DLD1 (cell line): ENCODE results near the gene UBE2O.

Experiments
- in situ Hi-C: cut with HindIII; loops from 2 replicates; pipeline ENCODE4 v1.10.0; 2017; ENCODE audit warnings: low sequenced_read_pairs

UBE2O gene

DNA sequence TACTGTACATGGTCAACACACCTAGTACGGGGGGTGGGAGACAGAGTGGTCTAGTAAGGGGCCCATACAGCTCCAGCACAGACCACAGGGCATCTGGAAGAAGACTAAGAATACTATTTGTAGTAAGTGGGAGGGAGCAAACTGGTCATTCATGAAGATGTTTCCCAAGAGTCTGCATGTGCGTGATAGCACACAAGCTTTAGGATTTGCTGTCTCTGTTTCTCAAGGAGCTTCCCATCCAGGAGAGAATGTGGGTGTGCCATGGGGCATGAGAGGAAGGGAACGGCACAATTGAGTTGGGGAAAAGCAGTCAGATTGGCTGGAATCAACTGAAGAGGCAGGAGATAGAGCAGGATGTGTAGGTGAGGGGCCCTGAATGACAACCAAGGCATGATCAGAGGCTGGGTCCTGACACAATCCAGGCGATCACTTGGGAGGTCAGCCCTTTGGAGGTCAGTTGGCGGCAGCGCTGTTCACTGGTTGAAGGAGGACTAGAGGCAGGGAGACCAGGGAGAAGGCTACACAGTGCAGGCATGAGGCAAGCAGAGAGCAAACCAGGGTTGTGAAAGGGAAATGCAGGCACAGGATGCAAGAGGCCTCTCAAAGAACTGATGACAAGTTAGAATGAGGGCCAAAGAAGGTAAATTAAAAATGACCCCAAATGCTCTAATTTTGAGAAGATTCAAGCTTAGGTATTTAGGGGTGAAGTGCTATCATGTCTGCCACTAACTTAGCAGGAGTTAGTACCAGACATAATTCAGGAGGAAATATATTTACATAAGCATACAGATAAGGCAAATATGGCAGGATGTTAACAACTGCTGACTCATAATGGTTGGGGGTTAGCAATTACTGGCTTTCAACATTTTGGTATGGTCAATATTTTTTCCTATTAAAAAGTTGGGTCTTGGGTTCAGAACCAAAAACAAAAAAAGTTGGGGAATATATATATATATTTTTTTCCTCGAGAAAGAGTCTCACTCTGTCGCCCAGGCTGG, 10.3 kb downstream of the UBE2O start:
- in situ Hi-C loops = loop anchor here (25.0 kb wide), 2 partner anchors 105 to 230 kb away; no protein-coding TSS in a partner anchor

DNA sequence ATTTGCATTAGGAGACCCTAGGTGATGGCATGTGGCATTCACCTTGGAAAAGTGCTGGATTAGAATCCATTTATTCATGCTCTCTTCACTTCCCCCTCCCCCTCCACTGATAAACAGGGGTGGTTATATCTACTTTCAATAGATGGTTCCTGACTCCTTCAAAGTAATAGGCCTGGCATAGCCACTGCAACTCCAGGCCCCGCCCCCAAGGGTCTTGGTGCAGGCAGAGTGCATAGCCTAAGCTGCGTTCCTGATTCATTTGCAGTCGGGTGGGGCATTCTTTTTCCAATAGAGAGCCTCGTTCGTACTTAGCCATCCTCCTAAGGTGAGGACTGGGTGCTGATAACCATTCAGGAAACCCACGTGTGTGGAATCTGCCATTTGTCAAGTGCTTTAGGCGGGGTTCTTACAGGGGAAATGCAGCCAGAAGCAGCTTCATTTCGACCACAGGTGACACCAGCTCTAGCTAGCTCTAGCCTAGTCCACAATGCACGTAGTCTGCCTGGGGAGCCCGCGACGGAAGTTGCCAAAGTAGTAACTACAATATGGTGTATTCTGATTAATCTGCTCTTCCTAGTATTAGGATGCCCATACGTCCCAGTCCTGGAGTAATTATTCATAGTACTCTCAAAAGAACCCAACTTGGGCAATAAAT, 11.1 kb downstream of the UBE2O start:
- in situ Hi-C loops = loop anchor here (25.0 kb wide), 2 partner anchors 105 to 230 kb away; no protein-coding TSS in a partner anchor

DNA sequence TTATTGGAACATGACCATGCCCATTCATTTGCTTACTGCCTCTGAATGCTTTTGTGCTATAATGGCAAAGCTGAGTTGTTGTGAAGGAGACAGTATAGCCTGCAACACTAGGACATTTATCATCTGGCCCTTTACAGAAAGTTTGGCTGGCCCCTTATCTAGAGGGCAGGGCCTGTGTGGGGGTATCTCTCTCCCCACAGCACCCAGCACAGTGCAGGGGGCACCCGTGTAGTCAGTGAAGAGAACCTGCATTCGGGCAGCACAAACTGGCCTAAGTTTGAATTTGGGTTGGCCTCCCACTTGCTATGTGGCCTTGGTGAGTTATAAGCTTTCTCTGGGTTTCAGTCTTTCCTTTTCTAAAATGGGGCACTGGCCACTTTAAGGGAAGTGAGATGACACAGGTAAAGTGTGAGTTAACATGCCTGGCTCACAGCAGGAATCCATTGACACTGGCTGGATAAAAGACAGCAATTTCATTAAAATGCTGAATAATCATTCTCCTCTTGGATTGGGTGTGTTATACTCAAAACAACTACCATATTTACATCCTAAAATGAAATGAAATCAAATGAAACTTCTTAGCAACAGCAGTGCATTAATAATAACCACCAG, 12.1 kb downstream of the UBE2O start:
- in situ Hi-C loops = loop anchor here (25.0 kb wide), 2 partner anchors 104 to 229 kb away; no protein-coding TSS in a partner anchor

DNA sequence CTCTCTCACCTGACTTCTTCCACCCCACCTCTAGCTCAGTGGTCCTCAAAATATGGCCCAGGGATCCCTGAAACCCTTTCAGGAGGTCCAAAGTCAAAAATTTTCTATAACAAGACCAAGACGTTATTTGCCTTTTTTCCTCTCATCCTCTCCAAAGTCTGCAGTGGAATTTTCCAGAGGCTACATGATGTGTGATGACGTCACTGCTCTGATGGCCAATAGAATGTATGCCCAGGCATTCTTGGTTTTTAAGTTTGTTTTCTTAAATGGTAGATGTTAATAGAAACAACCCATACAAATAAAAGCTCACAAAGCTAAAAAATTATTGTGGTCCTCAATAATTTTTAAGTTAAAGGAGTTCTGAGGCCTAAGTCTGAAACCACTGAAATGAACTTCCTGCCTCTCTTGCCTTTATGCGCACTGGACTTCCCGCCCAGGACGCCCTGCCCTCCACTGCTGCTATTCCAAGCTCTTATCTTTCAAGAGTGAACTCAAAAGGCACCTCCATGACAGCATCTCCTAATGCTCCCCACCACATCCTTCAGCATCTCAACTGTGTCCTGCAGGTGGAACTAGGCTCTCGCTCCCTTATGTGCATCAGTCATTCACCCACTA, 13.5 kb downstream of the UBE2O start:
- in situ Hi-C loops = loop anchor here (25.0 kb wide), 2 partner anchors 102 to 227 kb away; no protein-coding TSS in a partner anchor

DNA sequence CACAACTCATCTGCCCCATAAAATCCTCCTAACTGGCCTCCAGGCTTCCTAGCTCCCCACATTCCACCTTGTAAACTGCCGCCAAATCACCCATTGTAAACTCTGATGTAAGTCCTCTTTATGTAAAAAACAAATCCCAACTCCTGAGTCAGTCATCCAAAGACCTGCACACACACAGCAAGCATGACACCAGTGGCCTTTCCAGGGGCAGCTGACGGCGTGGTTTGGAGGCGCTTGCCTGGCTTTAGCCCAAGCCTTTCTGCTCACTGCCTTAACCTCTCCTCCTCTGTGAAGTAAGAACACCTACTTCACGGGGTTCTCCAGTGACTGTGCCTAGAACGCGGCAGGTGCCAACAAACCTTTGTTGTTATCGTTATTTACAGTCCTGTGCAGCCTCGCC, 14.0 kb downstream of the UBE2O start:
- in situ Hi-C loops = loop anchor here (25.0 kb wide), 2 partner anchors 102 to 227 kb away; no protein-coding TSS in a partner anchor

DNA sequence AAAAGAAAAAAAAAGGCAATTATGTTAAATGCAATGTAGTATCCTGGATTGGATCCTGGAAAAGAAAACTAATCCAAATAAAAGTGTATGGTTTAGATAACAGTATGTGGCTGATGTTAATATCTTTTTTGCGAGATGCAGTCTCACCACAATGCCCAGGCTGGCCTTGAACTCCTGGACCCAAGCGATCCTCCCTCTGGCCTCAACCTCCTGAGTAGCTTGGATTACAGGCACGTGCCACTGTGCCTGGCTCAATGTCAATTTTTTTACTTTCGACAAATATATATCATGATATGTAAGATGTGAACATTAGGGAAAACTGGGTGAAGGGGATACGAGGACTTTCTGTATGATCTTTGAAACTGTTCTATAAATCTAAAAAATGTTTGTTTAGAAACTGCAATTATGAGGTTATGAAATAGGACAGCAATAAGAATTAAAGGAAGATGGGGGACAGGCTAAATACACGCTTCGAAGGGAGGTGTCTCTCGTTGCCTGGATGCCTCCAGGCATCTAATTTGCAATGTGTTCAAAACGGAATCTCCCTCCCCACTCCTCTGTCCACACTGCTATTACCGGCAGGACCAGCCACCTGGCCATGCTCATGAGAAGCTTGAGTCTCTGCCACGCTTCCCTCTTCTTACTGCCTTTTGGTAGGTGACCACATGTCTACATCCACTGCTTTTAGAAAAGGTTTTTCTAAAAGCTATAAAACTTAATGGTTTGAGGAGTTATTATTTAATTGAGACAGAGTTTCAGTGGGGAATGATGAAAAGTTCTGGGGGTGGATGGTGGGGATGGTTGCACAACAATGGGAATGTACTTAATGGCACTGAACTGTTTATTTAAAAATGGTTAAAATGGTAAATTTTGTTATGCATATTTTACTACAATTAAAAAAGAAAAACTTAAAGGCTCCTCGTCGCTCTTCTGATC, 15.2 kb downstream of the UBE2O start:
- in situ Hi-C loops = loop anchor here (25.0 kb wide), 2 partner anchors 100 to 225 kb away; no protein-coding TSS in a partner anchor

DNA sequence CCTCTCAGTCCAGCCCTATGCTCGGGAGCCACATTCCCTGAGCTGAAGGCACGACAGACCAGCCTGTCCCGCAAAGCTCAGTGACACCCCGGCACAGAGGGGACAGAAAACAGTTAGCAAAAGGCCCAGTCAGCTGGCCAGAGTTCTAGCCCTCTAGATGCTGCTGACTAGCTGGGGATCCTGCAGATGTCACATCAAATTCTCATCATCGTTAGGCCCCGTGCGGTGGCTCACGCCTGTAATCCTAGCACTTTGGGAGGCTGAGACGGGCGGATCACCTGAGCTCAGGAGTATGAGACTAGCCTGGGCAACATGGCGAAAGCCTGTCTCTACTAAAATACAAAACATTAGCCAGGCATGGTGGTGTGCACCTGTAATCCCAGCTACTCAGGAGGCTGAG, 17.2 kb downstream of the UBE2O start:
- in situ Hi-C loops = loop anchor here (25.0 kb wide), 2 partner anchors 98 to 223 kb away; no protein-coding TSS in a partner anchor

DNA sequence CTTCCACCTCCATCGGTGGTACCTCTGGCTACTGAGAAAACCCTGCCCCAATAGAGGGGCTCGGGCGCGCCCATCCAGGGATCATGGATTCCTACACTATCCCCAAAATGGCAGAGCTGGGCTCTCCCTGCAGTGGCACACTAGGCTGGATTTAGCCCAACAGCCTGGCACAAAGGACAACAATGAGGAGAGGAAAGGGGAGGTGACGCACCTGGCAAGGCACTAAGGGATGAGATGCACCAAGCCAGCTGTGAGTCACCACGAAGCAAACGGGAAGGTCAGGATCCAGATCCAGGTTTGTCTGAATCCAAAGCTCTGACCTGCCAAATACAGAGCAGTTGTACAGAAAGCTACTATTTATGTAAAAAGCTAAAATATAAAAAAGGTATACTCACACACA, 18.1 kb downstream of the UBE2O start:
- in situ Hi-C loops = loop anchor here (25.0 kb wide), 2 partner anchors 98 to 223 kb away; no protein-coding TSS in a partner anchor

DNA sequence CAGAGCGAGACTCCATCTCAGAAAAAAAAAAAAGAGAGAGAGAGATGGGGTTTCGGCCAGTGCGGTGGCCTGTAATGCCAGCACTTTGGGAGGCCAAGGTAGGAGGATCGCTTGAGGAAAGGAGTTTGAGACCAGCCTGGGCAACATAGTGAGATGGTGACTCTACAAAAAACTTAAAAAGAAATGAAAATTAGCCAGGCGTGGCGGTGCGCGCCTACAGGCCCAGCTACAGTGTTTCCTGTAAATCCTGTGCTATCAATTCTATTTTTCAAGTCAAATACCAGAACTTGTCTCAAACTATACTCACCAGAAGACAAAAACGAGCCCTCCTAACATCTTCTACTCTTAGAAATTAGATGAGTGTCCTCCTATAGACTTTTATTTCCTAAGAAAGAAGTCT, 19.3 kb downstream of the UBE2O start:
- in situ Hi-C loops = loop anchor here (25.0 kb wide), 2 partner anchors 96 to 221 kb away; no protein-coding TSS in a partner anchor

DNA sequence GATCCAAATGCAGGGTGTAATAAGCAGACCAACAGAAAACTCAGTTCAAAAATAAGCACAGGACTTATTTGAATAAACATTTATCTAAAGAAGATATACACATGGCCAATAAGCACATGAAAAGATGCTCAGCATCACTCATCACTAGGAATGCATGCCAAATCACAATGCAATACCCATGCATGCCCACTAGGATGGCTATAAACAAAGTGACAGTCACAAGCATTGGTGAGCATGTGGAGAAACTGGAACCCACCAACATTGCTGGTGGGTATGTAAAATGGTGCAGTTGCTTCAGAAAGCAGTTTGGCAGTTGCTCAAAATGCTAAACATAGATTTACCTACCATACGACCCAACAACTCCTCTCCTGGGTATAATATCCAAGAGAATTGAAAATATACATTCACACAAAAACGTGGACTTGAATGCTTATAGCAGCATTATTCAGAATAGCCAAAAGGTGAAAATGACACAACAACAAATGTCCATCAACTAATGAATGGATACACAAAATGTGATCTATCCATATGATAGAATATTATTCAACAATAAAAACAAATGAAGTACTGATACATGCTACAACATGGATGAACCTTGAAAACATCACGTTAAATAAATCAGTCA, 20.1 kb downstream of the UBE2O start:
- in situ Hi-C loops = loop anchor here (25.0 kb wide), 2 partner anchors 96 to 221 kb away; no protein-coding TSS in a partner anchor

DNA sequence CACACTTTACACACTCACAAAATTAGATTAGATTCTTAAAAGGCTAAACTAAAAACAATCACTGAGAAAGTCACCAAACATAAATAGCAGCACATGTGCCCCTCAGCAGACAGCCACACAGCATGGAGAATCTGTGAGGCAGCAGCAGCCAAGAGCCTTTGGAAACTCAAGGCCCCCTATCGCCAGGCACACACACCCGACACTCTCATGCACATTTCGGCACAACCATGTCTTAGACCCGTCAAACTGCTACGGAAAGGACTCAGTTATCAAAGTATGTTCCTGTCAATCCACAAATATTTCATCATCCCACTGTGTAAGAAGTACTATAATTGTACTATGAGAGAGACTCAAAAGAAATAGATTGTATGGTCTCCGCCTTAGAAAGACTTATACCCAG, 20.9 kb downstream of the UBE2O start:
- in situ Hi-C loops = loop anchor here (25.0 kb wide), 2 partner anchors 95 to 220 kb away; no protein-coding TSS in a partner anchor

DNA sequence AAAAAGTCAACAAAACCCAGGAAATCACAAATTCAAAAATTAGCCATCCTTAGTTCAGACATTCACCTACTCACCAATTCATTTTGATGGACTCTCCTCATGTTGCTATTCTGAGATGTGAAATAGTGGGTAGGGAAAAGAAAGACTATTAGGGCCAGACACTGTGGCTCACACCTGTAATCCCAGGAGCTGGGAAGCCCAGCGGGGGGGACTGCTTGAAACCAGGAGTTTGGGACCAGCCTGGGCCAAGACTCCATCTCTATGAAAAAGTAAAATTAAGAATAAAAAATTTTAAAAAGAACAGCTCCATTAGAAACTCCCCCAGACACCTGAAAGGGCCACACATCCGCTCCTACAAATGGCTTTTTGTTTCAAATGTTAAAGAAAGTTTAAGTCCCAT, 21.4 kb downstream of the UBE2O start:
- in situ Hi-C loops = loop anchor here (25.0 kb wide), 2 partner anchors 94 to 219 kb away; no protein-coding TSS in a partner anchor

DNA sequence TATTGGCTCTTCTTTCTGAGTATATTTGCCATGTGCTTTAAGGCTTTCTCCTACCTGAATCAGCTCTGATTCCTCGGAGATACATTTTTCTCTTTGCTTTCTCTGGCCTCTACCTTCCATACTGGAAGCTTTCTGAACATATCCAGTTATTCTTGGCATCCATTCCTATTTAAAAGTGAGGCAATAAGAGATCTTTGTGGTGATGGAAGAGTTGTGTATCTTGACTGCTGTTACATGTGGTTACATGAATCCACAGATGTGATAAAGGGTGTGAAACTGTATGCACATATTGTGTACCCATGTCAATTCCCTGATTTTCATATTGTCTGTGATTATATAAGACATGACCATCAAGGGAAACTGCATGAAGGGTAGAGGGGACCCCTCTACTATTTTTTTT, 24.4 kb downstream of the UBE2O start:
- in situ Hi-C loops = loop anchor here (25.0 kb wide), 2 partner anchors 91 to 216 kb away; no protein-coding TSS in a partner anchor

DNA sequence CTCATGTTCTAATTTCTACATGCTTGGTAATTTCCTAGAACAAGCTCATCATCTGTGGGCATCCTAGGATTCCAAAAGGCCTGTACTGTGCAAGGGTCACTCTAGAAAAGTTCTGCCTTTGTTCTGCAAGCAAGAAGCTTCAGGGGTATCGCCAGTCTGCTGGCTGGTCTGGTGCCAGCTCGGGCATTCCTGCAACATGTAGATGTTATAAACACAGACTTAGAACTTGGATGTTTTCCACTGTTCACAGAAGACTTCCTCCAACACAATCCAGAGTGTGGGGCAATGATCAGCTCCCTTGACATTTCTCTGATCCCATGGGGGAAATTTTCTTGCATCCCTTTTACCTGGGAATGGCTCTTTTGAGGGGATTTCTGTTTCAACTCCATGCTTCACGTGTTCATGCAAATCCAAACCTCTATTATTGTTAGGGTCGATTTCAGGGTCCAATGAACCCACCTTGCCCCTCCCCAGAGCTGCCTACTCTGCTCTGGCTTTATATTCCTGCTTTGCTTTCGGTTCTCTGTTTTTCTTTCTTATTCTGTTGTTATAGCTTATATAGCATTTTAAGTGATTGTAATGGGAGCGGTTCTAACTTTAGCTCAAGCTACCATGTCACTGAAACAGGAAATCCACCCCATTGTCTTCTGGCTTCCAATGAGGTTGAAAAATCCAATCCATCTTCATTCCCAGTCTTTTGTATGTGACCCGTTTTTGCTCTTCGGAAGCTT, 25.3 kb downstream of the UBE2O start:
- in situ Hi-C loops = loop anchor here (25.0 kb wide), 2 partner anchors 90 to 215 kb away; no protein-coding TSS in a partner anchor

DNA sequence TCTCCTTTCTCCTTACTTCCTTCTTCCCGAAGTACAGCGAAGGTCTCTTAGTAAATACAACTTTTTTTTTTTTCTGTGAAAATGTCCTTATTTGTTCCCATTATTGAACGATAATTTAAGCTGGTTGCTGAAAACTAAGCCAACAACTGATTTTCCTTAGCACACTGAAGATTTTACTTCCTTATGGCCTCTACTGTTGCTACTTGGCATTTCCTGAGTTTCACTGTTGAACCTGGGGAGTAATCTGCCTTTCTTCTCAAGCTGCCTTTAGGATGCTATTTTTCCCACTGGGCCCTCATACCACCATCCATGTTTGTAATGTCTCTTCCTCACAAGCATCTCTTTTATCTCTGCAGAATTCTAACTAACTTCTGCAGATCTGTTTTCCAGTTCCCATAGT, 26.1 kb downstream of the UBE2O start:
- in situ Hi-C loops = loop anchor here (25.0 kb wide), 2 partner anchors 90 to 215 kb away; no protein-coding TSS in a partner anchor

DNA sequence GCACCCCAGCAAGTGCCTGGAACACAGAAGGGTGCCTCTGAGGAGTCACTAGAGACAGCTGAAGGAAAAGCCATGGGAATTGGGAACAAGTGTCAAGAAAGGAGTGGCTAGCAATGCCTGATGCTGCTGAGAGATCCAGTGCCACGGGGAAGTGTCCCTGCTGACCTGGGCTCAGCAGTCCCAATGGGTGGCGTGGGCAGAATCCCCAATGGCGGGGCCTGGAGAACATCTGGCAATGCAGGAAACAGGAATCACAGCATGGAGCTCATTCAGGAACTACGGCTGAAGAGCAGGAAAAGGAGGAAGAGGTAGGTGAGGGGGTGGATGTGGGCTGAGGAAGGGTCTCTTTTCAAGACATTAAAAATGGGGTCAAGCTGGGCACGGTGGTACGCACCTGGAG, 30.1 kb downstream of the UBE2O start:
- in situ Hi-C loops = no loop called here

DNA sequence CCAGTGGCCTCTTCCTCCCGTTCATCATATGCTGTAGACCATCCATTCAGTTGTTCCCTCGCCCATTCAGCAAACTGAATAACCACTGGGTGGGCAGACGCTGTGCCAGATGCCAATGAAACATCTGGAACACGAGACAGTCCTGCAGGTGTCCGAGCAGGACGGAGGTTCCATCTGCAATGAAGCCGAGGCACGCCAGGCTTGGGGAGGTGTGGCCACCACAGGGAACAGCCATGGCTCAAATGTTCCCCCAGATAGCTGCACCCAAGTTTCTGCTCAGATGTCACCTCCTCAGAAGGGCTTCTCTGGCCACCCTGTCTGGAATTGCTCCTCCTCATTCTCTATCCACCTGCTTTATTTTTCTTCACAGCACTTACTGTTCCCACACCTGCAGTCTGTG, 30.5 kb downstream of the UBE2O start:
- in situ Hi-C loops = no loop called here

DNA sequence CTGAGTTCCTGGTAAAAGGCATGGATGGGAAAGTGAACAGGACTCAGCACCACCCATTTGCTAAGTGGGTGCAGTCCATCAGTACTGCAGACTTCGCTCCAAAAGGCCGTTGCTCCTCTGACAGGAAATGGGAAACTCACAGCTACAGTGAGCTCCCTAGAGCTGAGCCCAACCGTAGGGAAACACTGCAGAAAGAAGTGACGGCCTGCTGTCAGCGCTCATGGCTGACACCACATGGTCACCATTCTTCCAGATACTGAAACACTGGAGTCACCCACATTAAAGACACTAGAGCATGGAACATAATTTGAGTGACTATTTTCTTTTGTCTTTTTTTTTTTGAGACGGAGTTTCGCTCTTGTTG, 31.9 kb downstream of the UBE2O start:
- in situ Hi-C loops = no loop called here
